SK-N-SH (cell line): Measurements from ENCODE around the gene CSRNP3. TPM values are rescaled to one million over a fixed set of nuclear protein-coding genes. Genes with fewer than 3 reads are reported as not detected.
A peak's percentile ranks its signal among the peaks of the same experiment; 100 is the strongest.

Experiments used
- CHD2 ChIP-seq: fragments of 150-350 bp; IDR thresholded peaks from 2 replicates; pipeline ENCODE4 v1.6.1; 2018; ENCODE audit warnings: low read length; ENCODE audit not compliant: partially characterized antibody
- CTCF ChIP-seq: fragments of 200-600 bp; sonication (generic); IDR thresholded peaks from 2 replicates; pipeline ENCODE4 v1.6.1; 2017; ENCODE audit warnings: antibody characterized with exemption, mild to moderate bottlenecking, moderate library complexity
- FOSL2 ChIP-seq: IDR thresholded peaks from 2 replicates; pipeline ENCODE4 v1.4.0; 2012; ENCODE audit warnings: low read depth, mild to moderate bottlenecking, moderate library complexity, borderline replicate concordance
- FOXJ3 ChIP-seq: sonication (generic); formaldehyde crosslinking; IDR thresholded peaks from 2 replicates; pipeline ENCODE4 v1.5.1; 2020; ENCODE audit warnings: mild to moderate bottlenecking, missing genetic modification reagents
- FOXM1 ChIP-seq: IDR thresholded peaks from 2 replicates; pipeline ENCODE4 v1.4.0; 2012; ENCODE audit warnings: low read depth, mild to moderate bottlenecking
- NRF1 ChIP-seq: IDR thresholded peaks from 2 replicates; pipeline ENCODE4 v1.6.1; 2012; ENCODE audit warnings: low read depth, mild to moderate bottlenecking, low read length
- PBX3 ChIP-seq: IDR thresholded peaks from 2 replicates; pipeline ENCODE4; 2012
- RAD21 ChIP-seq: IDR thresholded peaks from 2 replicates; pipeline ENCODE4 v1.6.1; 2012; ENCODE audit warnings: mild to moderate bottlenecking, low read length
- RCOR1 ChIP-seq: fragments of 150-350 bp; IDR thresholded peaks from 2 replicates; pipeline ENCODE4 v1.6.1; 2017; ENCODE audit warnings: antibody characterized with exemption, low read length
- SMC3 ChIP-seq: IDR thresholded peaks from 2 replicates; pipeline ENCODE4 v1.6.1; 2012; ENCODE audit warnings: low read depth, low read length, improper control_type of control experiment
- TAF1 ChIP-seq: IDR thresholded peaks from 2 replicates; pipeline ENCODE4 v1.6.1; 2012; ENCODE audit warnings: low read depth, mild to moderate bottlenecking, low read length, moderate library complexity, borderline replicate concordance
- TCF12 ChIP-seq: IDR thresholded peaks from 2 replicates; pipeline ENCODE4 v1.4.0; 2012
- TEAD4 ChIP-seq: IDR thresholded peaks from 2 replicates; pipeline ENCODE4 v1.4.0; 2012; ENCODE audit warnings: mild to moderate bottlenecking, borderline replicate concordance; ENCODE audit not compliant: insufficient read depth
- USF1 ChIP-seq: IDR thresholded peaks from 2 replicates; pipeline ENCODE4 v1.4.0; 2012; ENCODE audit warnings: low read depth, borderline replicate concordance
- YY1 ChIP-seq: IDR thresholded peaks from 2 replicates; pipeline ENCODE4 v1.4.0; 2012; ENCODE audit warnings: low read depth, mild to moderate bottlenecking
- ZBTB33 ChIP-seq: IDR thresholded peaks from 2 replicates; pipeline ENCODE4 v1.4.0; 2012; ENCODE audit warnings: low read depth, borderline replicate concordance
- polyA plus RNA-seq, 3 experiments: library from polyadenylated mRNA; depleted of rRNA; stranded (reverse); fragments of >200 nt; gene quantifications; 2 replicates each; pipeline ENCODE4 v1.2.3, GENCODE V29; 2012

CSRNP3 gene
- polyA plus RNA-seq, 1 of the 3 experiments (the other 2 are of a cell fraction) = 1.0 TPM

- TF ChIP-seq CTCF (no peak), FOXM1 (no peak), NRF1 (no peak), RCOR1 (peak; percentile 36; the same call in 1 of the 2 replicates), RAD21 (peak; percentile 42; the same call in 1 of the 2 replicates), PBX3 (no peak), YY1 (no peak), TAF1 (no peak), CHD2 (no peak), ZBTB33 (no peak), FOSL2 (no peak), FOXJ3 (no peak), TEAD4 (no peak), SMC3 (no peak; the same call in 1 of the 2 replicates), USF1 (no peak), TCF12 (no peak)
Measured at GRCh38 chr2:165572151-165572550, 102.7 kb downstream of the CSRNP3 start (continued).
